B cell (primary cell): ENCODE data around the gene AVPI1. TPM values are rescaled to one million over a fixed set of nuclear protein-coding genes. Genes with fewer than 3 reads are reported as not detected.

Source experiments
- ATAC-seq: fragments of 200-7000 bp; cut with Tn5 transposase; one replicate; pipeline ENCODE4 v1.10.0; 2021; ENCODE audit warnings: low read depth, mild to moderate bottlenecking, moderate number of reproducible peaks, moderate library complexity
- CTCF ChIA-PET: fragments of 350-600 bp; sonication (Branson Sonifier 250); formaldehyde crosslinking; loops from one replicate; lab custom pipeline; 2021; ENCODE audit warnings: antibody characterized with exemption, inconsistent platforms; lab: Charles Lee
- POLR2A ChIA-PET: fragments of 350-600 bp; sonication (Branson Sonifier 250); formaldehyde crosslinking; loops from one replicate; lab custom pipeline; 2021; ENCODE audit warnings: antibody characterized with exemption; lab: Charles Lee
- DNase-seq: peaks from one replicate; pipeline ENCODE4 v3.0.0; 2013
- H2AFZ ChIP-seq: 2 replicates; pipeline ENCODE4 v1.6.1; 2012; ENCODE audit warnings: mild to moderate bottlenecking, low read depth, low read length; ENCODE audit not compliant: insufficient read depth, poor library complexity, severe bottlenecking
- H3K27ac ChIP-seq, 2 donors: 1 replicate in 1 of 2; 2 replicates in 1 of 2; pipeline ENCODE4 v1.5.1; 2012 to 2013; ENCODE audit warnings: low read length in 2 of 2, mild to moderate bottlenecking in 2 of 2, moderate library complexity in 1 of 2
- H3K27me3 ChIP-seq, 4 experiments: fragments of 200-600 bp in 1 of 4; sonication (generic) in 1 of 4; replicated peaks in 1 of 4; 1 replicate in 2 of 4; 2 replicates in 2 of 4; pipeline versions ENCODE4 v1.6.1 to v1.7.0; 2013 to 2016; ENCODE audit warnings: low read length in 3 of 4, mild to moderate bottlenecking in 2 of 4, mixed read lengths in 1 of 4, moderate library complexity in 1 of 4; ENCODE audit not compliant: insufficient read depth in 4 of 4, control insufficient read depth in 3 of 4; ENCODE audit errors: control extremely low read depth in 1 of 4
- H3K36me3 ChIP-seq, 2 experiments: replicated peaks in 1 of 2; 1 replicate in 1 of 2; 2 replicates in 1 of 2; pipeline versions ENCODE4 v1.6.1 to v1.7.1; 2013; ENCODE audit warnings: low read length in 1 of 2; ENCODE audit not compliant: insufficient read depth in 2 of 2, control insufficient read depth in 1 of 2; ENCODE audit errors: control extremely low read depth in 1 of 2, extremely low read depth in 1 of 2
- H3K4me1 ChIP-seq, 2 donors: fragments of 200-600 bp in 1 of 2; sonication (generic) in 1 of 2; 1 replicate in 1 of 2; 2 replicates in 1 of 2; pipeline versions ENCODE4 v1.5.1 to v1.6.1; 2013 to 2017; ENCODE audit warnings: low read length in 2 of 2; ENCODE audit not compliant: control insufficient read depth in 2 of 2, insufficient read depth in 2 of 2
- H3K4me2 ChIP-seq: replicated peaks from 2 replicates; pipeline ENCODE3; 2012; ENCODE audit warnings: mild to moderate bottlenecking, low read depth, low read length; ENCODE audit not compliant: poor library complexity, severe bottlenecking
- H3K4me3 ChIP-seq, 5 experiments: fragments of 200-600 bp in 1 of 5; sonication (generic) in 1 of 5; 1 replicate in 3 of 5; 2 replicates in 2 of 5; pipeline versions ENCODE4 v1.5.1 to v1.7.0; 2011 to 2016; ENCODE audit warnings: low read length in 4 of 5, mild to moderate bottlenecking in 4 of 5, low read depth in 2 of 5, control low read depth in 1 of 5, moderate library complexity in 1 of 5; ENCODE audit not compliant: insufficient read depth in 1 of 5; ENCODE audit errors: control extremely low read depth in 1 of 5, extremely low read depth in 1 of 5
- H3K79me2 ChIP-seq: fragments of 200-600 bp; sonication (generic); one replicate; pipeline ENCODE4 v1.6.0; 2016; ENCODE audit warnings: low read length; ENCODE audit not compliant: control insufficient read depth, insufficient read depth
- H3K9ac ChIP-seq: fragments of 200-600 bp; sonication (generic); 2 replicates; pipeline ENCODE4 v1.6.1; 2017; ENCODE audit warnings: mild to moderate bottlenecking, low read length, moderate library complexity
- H3K9me3 ChIP-seq, 3 donors: one replicate each; pipeline versions ENCODE4 v1.6.1 to v1.7.1; 2013; ENCODE audit warnings: low read length in 2 of 3; ENCODE audit not compliant: control insufficient read depth in 2 of 3, insufficient read depth in 1 of 3; ENCODE audit errors: control extremely low read depth in 1 of 3
- H4K20me1 ChIP-seq: 2 replicates; pipeline ENCODE4 v1.6.0; 2012; ENCODE audit warnings: mild to moderate bottlenecking, low read length; ENCODE audit not compliant: insufficient read depth, control insufficient read depth, poor library complexity, severe bottlenecking
- H3K27ac Mint-ChIP-seq: one replicate; pipeline ENCODE4 v1.8.0; 2021; ENCODE audit warnings: mixed read lengths
- H3K27me3 Mint-ChIP-seq: one replicate; pipeline ENCODE4 v1.8.0; 2021; ENCODE audit warnings: mixed read lengths
- H3K4me1 Mint-ChIP-seq: one replicate; pipeline ENCODE4 v1.8.0; 2021; ENCODE audit warnings: mixed read lengths
- H3K4me3 Mint-ChIP-seq: one replicate; pipeline ENCODE4 v1.8.0; 2021; ENCODE audit warnings: mixed read lengths
- H3K9me3 Mint-ChIP-seq: one replicate; pipeline ENCODE4 v1.8.0; 2022; ENCODE audit warnings: mixed read lengths; ENCODE audit not compliant: insufficient read depth
- EZH2 ChIP-seq: IDR thresholded peaks from 2 replicates; pipeline ENCODE4 v1.6.1; 2012; ENCODE audit warnings: borderline replicate concordance, low read depth, mild to moderate bottlenecking, moderate library complexity, low read length; ENCODE audit not compliant: insufficient read depth, poor library complexity, severe bottlenecking
- WGBS: methylation state at CpG from one replicate; pipeline ENCODE4 v1.1.5; 2013; ENCODE audit warnings: missing lambda C conversion rate; ENCODE audit not compliant: insufficient coverage; 5-methylcytosine and 5-hydroxymethylcytosine counted together
- intact Hi-C: fragments of 100-400 bp; cut with micrococcal nuclease; formaldehyde crosslinking; loops from one replicate; pipeline ENCODE4 v1.10.0; 2022
- polyA plus RNA-seq: library from polyadenylated mRNA; depleted of rRNA; stranded (reverse); fragments of >200 nt; gene quantifications from 2 replicates; pipeline ENCODE4 v1.2.3, GENCODE V29; 2012
- total RNA-seq, 2 donors: library from RNA; stranded (reverse); fragments of 120-200 nt in 1 of 2; gene quantifications; 1 replicate in 1 of 2; 2 replicates in 1 of 2; pipeline versions ENCODE4 v1.2.3 to v1.2.4, GENCODE V29; 2013 to 2022
- TF ChIP-seq, protein P1 (sequence below): fragments of 200-600 bp; IDR thresholded peaks from one replicate; pipeline ENCODE4 v1.8.0; 2022; ENCODE audit warnings: antibody characterized with exemption, mild to moderate bottlenecking

AVPI1 gene
- total and polyA plus RNA-seq, 2 donors (not counting 1 experiment from before 2014, with no cell fraction given): 3.6 to 3.9 TPM

DNA sequence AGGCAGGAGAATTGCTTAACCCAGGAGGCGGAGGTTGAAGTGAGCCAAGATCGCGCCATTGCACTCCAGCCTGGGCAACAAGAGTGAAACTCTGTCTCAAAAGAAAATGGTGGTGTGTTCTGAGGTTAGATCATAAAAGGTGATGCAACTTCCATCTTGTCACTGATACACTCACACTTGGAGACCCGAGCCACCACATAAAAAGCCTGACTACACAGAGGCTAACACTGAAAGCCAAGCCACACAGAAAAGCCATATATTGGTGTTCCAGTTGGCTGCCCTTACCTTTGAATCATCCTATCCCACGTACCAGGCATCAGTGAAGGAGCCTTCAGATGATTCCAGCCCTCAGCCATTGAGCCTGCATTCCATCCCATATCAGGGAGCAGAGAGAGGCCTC, 57.8 kb downstream of the AVPI1 start:
- Mint-ChIP-seq H3K4me3 (no peak overlapping the region), H3K27ac (no peak overlapping the region), H3K27me3 (no peaks in the 10 kb centered on the region), H3K9me3 (no peaks in the 10 kb centered on the region), H3K4me1 (peaks cover 13% of the 10 kb centered on the region)
- peaks cover 0 to 6% (median 0%) of the 10 kb centered on the region in 4 experiments for H3K27me3 ChIP-seq
- POLR2A ChIA-PET: no interaction called here
- no peak overlapping the region for H3K4me3 ChIP-seq
- no peak overlapping the region for H2AFZ ChIP-seq
- H3K27ac ChIP-seq: no peak overlapping the region
- H3K36me3 ChIP-seq: no peaks in the 10 kb centered on the region
- DNase-seq: no peak
- no peak overlapping the region for H3K9ac ChIP-seq
- TF ChIP-seq EZH2: no peak
- TF ChIP-seq, protein P1, sequence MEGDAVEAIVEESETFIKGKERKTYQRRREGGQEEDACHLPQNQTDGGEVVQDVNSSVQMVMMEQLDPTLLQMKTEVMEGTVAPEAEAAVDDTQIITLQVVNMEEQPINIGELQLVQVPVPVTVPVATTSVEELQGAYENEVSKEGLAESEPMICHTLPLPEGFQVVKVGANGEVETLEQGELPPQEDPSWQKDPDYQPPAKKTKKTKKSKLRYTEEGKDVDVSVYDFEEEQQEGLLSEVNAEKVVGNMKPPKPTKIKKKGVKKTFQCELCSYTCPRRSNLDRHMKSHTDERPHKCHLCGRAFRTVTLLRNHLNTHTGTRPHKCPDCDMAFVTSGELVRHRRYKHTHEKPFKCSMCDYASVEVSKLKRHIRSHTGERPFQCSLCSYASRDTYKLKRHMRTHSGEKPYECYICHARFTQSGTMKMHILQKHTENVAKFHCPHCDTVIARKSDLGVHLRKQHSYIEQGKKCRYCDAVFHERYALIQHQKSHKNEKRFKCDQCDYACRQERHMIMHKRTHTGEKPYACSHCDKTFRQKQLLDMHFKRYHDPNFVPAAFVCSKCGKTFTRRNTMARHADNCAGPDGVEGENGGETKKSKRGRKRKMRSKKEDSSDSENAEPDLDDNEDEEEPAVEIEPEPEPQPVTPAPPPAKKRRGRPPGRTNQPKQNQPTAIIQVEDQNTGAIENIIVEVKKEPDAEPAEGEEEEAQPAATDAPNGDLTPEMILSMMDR: no peak
- CTCF ChIA-PET: no interaction called here
- intact Hi-C loops: no loop called here
- H4K20me1 ChIP-seq: no peaks in the 10 kb centered on the region
- no peaks in the 10 kb centered on the region for H3K79me2 ChIP-seq
- ATAC-seq: no peak
- no peak overlapping the region for H3K4me2 ChIP-seq
- H3K4me1 ChIP-seq: peaks cover 0 to 11% of the 10 kb centered on the region in 2 donors
- H3K9me3 ChIP-seq: no peaks in the 10 kb centered on the region
- 87% methylated on average over 5 of the region's 5 CpGs for WGBS

DNA sequence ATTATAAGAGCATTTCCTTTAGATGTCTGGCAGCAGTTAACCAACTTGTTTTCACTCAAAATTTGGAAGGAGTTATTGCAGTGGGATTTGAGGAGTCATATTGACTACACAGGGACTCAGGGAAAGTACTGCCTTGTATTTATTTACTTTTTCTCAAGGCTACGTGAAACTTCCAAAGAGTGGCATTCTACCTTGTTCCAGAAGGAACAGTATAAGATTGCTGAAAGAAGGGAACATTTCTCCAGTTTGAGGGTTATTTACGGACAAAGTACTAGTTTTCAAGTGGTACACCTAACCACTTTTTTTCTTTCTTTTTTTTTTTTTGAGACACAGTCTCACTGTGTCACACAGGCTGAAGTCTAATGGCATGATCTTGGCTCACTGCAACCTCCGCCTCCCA, 58.8 kb downstream of the AVPI1 start:
- CTCF ChIA-PET: interaction anchor here (0.9 kb wide), 1 partner anchor 21 kb away, joined by 5 read pairs; no protein-coding TSS in a partner anchor
- no peak for ATAC-seq

More for the DNA sequence above, 58.8 kb downstream of the AVPI1 start:
- H3K9me3 Mint-ChIP-seq: no peaks in the 10 kb centered on the region
- no peak for DNase-seq
- intact Hi-C loops: no loop called here
- TF ChIP-seq, protein P1: no peak
- no peak for TF ChIP-seq EZH2
- H3K27me3 Mint-ChIP-seq: no peaks in the 10 kb centered on the region
- H3K27ac Mint-ChIP-seq: no peak overlapping the region
- H3K36me3 ChIP-seq: no peaks in the 10 kb centered on the region
- H3K27me3 ChIP-seq: peaks cover 0 to 6% (median 0%) of the 10 kb centered on the region in 4 experiments
- no peak overlapping the region for H2AFZ ChIP-seq
- no peaks in the 10 kb centered on the region for H3K79me2 ChIP-seq
- H3K4me1 Mint-ChIP-seq: peaks cover 6% of the 10 kb centered on the region
- H3K4me3 ChIP-seq: no peak overlapping the region
- H3K4me3 Mint-ChIP-seq: no peak overlapping the region
- H3K9me3 ChIP-seq: no peaks in the 10 kb centered on the region
- H3K4me1 ChIP-seq: peaks cover 0 to 6% of the 10 kb centered on the region in 2 donors
- 100% methylated on average over 1 of the region's 3 CpGs for WGBS
- POLR2A ChIA-PET: no interaction called here
- H3K9ac ChIP-seq: no peak overlapping the region
- H3K27ac ChIP-seq: no peak overlapping the region
- H4K20me1 ChIP-seq: no peaks in the 10 kb centered on the region
- H3K4me2 ChIP-seq: no peak overlapping the region
